NT2/D1 (cell line): ENCODE data around the gene WDFY3.

Experiments
- SUZ12 ChIP-seq: IDR thresholded peaks from 2 replicates; pipeline ENCODE4 v1.6.1; 2011; ENCODE audit not compliant: insufficient read length, insufficient read depth; ENCODE audit errors: extremely low read depth
- ZNF274 ChIP-seq: IDR thresholded peaks from 2 replicates; pipeline ENCODE4 v1.6.1; 2011; ENCODE audit warnings: mild to moderate bottlenecking, low read depth, low read length

GRCh38 chr4:84879651-84880200, 86.8 kb downstream of the WDFY3 start:
- TF ChIP-seq SUZ12 (no peak), ZNF274 (no peak)
